Measurements from ENCODE around the gene FAM131A. TPM values are rescaled to one million over a fixed set of nuclear protein-coding genes. Genes with fewer than 3 reads are reported as not detected.

FAM131A gene
- total and polyA plus RNA-seq, 10 of the 15 experiments (the other 5 are each of a cell fraction or from before 2014, with no cell fraction given): 0.31 to 4.5 (median 1.5) TPM

- TF ChIP-seq CUX1 (IDR thresholded peaks at IDR 0.05; ENCODE audit: insufficient replicate concordance, low read depth, low read length) (no peak), PAX5 (IDR thresholded peaks at IDR 0.05; ENCODE audit: borderline replicate concordance, low read depth, low read length) (no peak), RB1 (IDR thresholded peaks at IDR 0.05; ENCODE audit: borderline replicate concordance) (no peak), ZNF384 (IDR thresholded peaks at IDR 0.05; ENCODE audit: borderline replicate concordance, low read depth, low read length) (no peak), LARP7 (IDR thresholded peaks at IDR 0.05) (0 out of 2 replicates have a peak, but pooled peaks have one; percentile 44), FOXK2 (IDR thresholded peaks at IDR 0.05) (no peak), EGR1 (IDR thresholded peaks at IDR 0.05; ENCODE audit: borderline replicate concordance in 1 of 2, low read depth in 2 of 2, low read length in 2 of 2) (peak; percentile 37 to 96), POLR2AphosphoS2 (IDR thresholded peaks at IDR 0.05; ENCODE audit: low read depth, low read length) (no peak), ZBTB40 (IDR thresholded peaks at IDR 0.05; ENCODE audit: borderline replicate concordance) (no peak), KAT2A (conservative IDR thresholded peaks at IDR 0.05; ENCODE audit: control insufficient read depth, low read depth, low read length) (no peak), IRF4 (IDR thresholded peaks at IDR 0.05; ENCODE audit: low read depth, low read length) (0 out of 2 replicates have a peak, but pooled peaks have one; percentile 14), CHD1 (IDR thresholded peaks at IDR 0.05; ENCODE audit: low read depth, low read length) (no peak), USF2 (IDR thresholded peaks at IDR 0.05; ENCODE audit: borderline replicate concordance, low read depth, low read length) (no peak), ZNF274 (IDR thresholded peaks at IDR 0.05; ENCODE audit: insufficient read depth, insufficient read length) (no peak), TCF7 (IDR thresholded peaks at IDR 0.05; ENCODE audit: borderline replicate concordance) (no peak), SMC3 (IDR thresholded peaks at IDR 0.05; ENCODE audit: borderline replicate concordance, low read length) (peak; percentile 50; the same call in 1 of the 2 replicates), POLR2A (IDR thresholded peaks at IDR 0.05; ENCODE audit: low read depth, low read length) (no peak), YY1 (IDR thresholded peaks at IDR 0.05; ENCODE audit: low read depth, low read length) (peak; percentile 55), MAX (IDR thresholded peaks at IDR 0.05; ENCODE audit: low read depth, low read length) (no peak), ZNF207 (IDR thresholded peaks at IDR 0.05; ENCODE audit: borderline replicate concordance) (no peak)
Observed at GRCh38 chr3:184354121-184354728, 16.8 kb downstream of the FAM131A start (continued).
